Endothelial cell of umbilical vein (primary cell): Measurements from ENCODE around the gene TTLL11. TPM values are rescaled to one million over a fixed set of nuclear protein-coding genes. Genes with fewer than 3 reads are reported as not detected.

ENCODE experiments used
- BruUV-seq: library from RNA; stranded (reverse); fragments of 400-500 nt; replicated peaks from 2 replicates; lab custom pipeline; 2021; lab: Mats Ljungman, UMichigan
- CTCF ChIA-PET: fragments of 300-600, 350-600 bp; sonication (Branson Sonifier 250); formaldehyde crosslinking; loops from one replicate; lab custom pipeline; 2021; ENCODE audit warnings: antibody characterized with exemption, inconsistent platforms; lab: Charles Lee
- POLR2A ChIA-PET: fragments of 300-600, 350-600 bp; sonication (Branson Sonifier 250); formaldehyde crosslinking; loops from one replicate; lab custom pipeline; 2021; ENCODE audit warnings: antibody characterized with exemption, inconsistent platforms; lab: Charles Lee
- DNase-seq: peaks from one replicate; pipeline ENCODE4 v3.0.0-alpha.2; 2011; ENCODE audit warnings: low read depth, low spot score
- FAIRE-seq: peaks from 2 replicates; lab custom pipeline; 2011; peaks lifted over from hg19 to GRCh38; lab: Jason Lieb, UNC
- H2AFZ ChIP-seq: 2 replicates; pipeline ENCODE4 v1.6.0; 2012; ENCODE audit warnings: low read depth, low read length, control low read depth, inconsistent platforms
- H3K27ac ChIP-seq: 2 replicates; pipeline ENCODE4 v1.5.1; 2011; ENCODE audit warnings: low read depth, mild to moderate bottlenecking, control low read depth, low read length, moderate library complexity; ENCODE audit not compliant: insufficient read depth
- H3K27me3 ChIP-seq, 2 experiments: 2 replicates each; pipeline versions ENCODE4 v1.6.0 to v1.6.1; 2011; ENCODE audit warnings: low read length in 2 of 2, mixed read lengths in 1 of 2; ENCODE audit not compliant: control insufficient read depth in 2 of 2, insufficient read depth in 2 of 2
- H3K36me3 ChIP-seq, 2 experiments: 2 replicates in 1 of 2; 3 replicates in 1 of 2; pipeline ENCODE4 v1.5.1; 2011; ENCODE audit warnings: low read length in 2 of 2, mild to moderate bottlenecking in 1 of 2, moderate library complexity in 1 of 2; ENCODE audit not compliant: control insufficient read depth in 2 of 2, insufficient read depth in 2 of 2; ENCODE audit errors: extremely low read depth in 1 of 2
- H3K4me1 ChIP-seq: 3 replicates; pipeline ENCODE4 v1.5.1; 2011; ENCODE audit warnings: mild to moderate bottlenecking, low read length; ENCODE audit not compliant: control insufficient read depth, insufficient read depth; ENCODE audit errors: extremely low read depth
- H3K4me2 ChIP-seq: 2 replicates; pipeline ENCODE4 v1.6.1; 2011; ENCODE audit warnings: low read length, control low read depth, mixed read lengths; ENCODE audit not compliant: insufficient read depth
- H3K4me3 ChIP-seq, 3 experiments: fragments of 200-600 bp in 1 of 3; sonication (generic), shearing (Covaris generic) in 1 of 3; replicated peaks in 1 of 3; 2 replicates each; pipeline ENCODE4 v1.5.1; 2011 to 2016; ENCODE audit warnings: control low read depth in 3 of 3, low read length in 3 of 3, mild to moderate bottlenecking in 2 of 3, inconsistent platforms in 1 of 3, low read depth in 1 of 3, moderate library complexity in 1 of 3; ENCODE audit not compliant: insufficient read depth in 1 of 3
- H3K79me2 ChIP-seq: 2 replicates; pipeline ENCODE4 v1.6.0; 2012; ENCODE audit warnings: low read length, inconsistent platforms; ENCODE audit not compliant: control insufficient read depth, insufficient read depth
- H3K9ac ChIP-seq: replicated peaks from 2 replicates; pipeline ENCODE3; 2011; ENCODE audit warnings: low read length, control low read depth; ENCODE audit not compliant: insufficient read depth; ENCODE audit errors: extremely low read depth
- H3K9me1 ChIP-seq: replicated peaks from 3 replicates; pipeline ENCODE4 v1.6.0; 2011; ENCODE audit warnings: mild to moderate bottlenecking, low read length; ENCODE audit not compliant: control insufficient read depth, insufficient read depth; ENCODE audit errors: extremely low read depth
- H3K9me3 ChIP-seq: replicated peaks from 2 replicates; pipeline ENCODE4 v1.5.1; 2012; ENCODE audit warnings: low read length, inconsistent platforms; ENCODE audit not compliant: control insufficient read depth, insufficient read depth
- H4K20me1 ChIP-seq: replicated peaks from 2 replicates; pipeline ENCODE3; 2011; ENCODE audit warnings: mild to moderate bottlenecking, low read length; ENCODE audit not compliant: control insufficient read depth, insufficient read depth; ENCODE audit errors: extremely low read depth
- EZH2 ChIP-seq: IDR thresholded peaks from 2 replicates; pipeline ENCODE4 v1.6.1; 2012; ENCODE audit warnings: borderline replicate concordance, low read depth, mild to moderate bottlenecking, moderate library complexity, low read length, inconsistent platforms; ENCODE audit not compliant: severe bottlenecking
- FOS ChIP-seq: IDR thresholded peaks from 2 replicates; pipeline ENCODE4 v1.6.1; 2011; ENCODE audit warnings: mild to moderate bottlenecking, low read length, moderate library complexity, borderline replicate concordance; ENCODE audit not compliant: insufficient read depth
- GATA2 ChIP-seq: IDR thresholded peaks from 2 replicates; pipeline ENCODE4 v1.7.0; 2011; ENCODE audit warnings: low read depth, mild to moderate bottlenecking, moderate library complexity, mixed read lengths, low read length; ENCODE audit not compliant: insufficient read length, insufficient read depth
- JUN ChIP-seq: IDR thresholded peaks from 2 replicates; pipeline ENCODE4 v1.6.1; 2011; ENCODE audit warnings: borderline replicate concordance, low read depth; ENCODE audit not compliant: insufficient read length, insufficient read depth
- MYC ChIP-seq: IDR thresholded peaks from one replicate; pipeline ENCODE4 v1.6.1; 2011; ENCODE audit warnings: mild to moderate bottlenecking, low read depth, low read length
- POLR2A ChIP-seq: IDR thresholded peaks from 2 replicates; pipeline ENCODE4 v1.6.1; 2012; ENCODE audit warnings: low read depth, mild to moderate bottlenecking, control low read depth, low read length
- POLR2AphosphoS5 ChIP-seq: IDR thresholded peaks from 2 replicates; pipeline ENCODE4 v1.6.1; 2012; ENCODE audit warnings: low read depth, mild to moderate bottlenecking, control low read depth, low read length, moderate library complexity; ENCODE audit not compliant: insufficient read depth
- dilution Hi-C: fragments of 300-500 bp; cut with MboI; formaldehyde crosslinking; loops from one replicate; pipeline ENCODE4 v1.15.0; 2019; ENCODE audit warnings: low sequenced_read_pairs; ENCODE audit not compliant: extremely low pct_ligation_motif_present
- intact Hi-C: fragments of 100-400 bp; cut with micrococcal nuclease; formaldehyde crosslinking; loops from one replicate; pipeline ENCODE4 v1.10.0; 2022
- polyA plus RNA-seq, 4 experiments: library from polyadenylated mRNA; depleted of rRNA in 3 of 4; stranded (reverse) in 3 of 4; unstranded in 1 of 4; fragments of >200 nt; gene quantifications; 2 replicates each; pipeline versions ENCODE4 v1.2.1 to v1.2.3, GENCODE V29; 2011 to 2012; ENCODE audit warnings: missing spikeins in 1 of 4
- total RNA-seq: library from RNA; stranded (reverse); gene quantifications from 2 replicates; pipeline ENCODE4 v1.2.3, GENCODE V29; 2021
- TF ChIP-seq, protein P1 (sequence below), 2 donors: IDR thresholded peaks; 1 replicate in 1 of 2; 2 replicates in 1 of 2; pipeline ENCODE4 v1.5.1; 2011; ENCODE audit warnings: low read length in 2 of 2, mild to moderate bottlenecking in 2 of 2, moderate library complexity in 2 of 2, control low read depth in 1 of 2, inconsistent platforms in 1 of 2, low read depth in 1 of 2; ENCODE audit not compliant: insufficient read depth in 1 of 2; ENCODE audit errors: extremely low read depth in 1 of 2
- TF ChIP-seq, protein P2 (sequence below): IDR thresholded peaks from 2 replicates; pipeline ENCODE4 v1.6.1; 2011; ENCODE audit not compliant: insufficient read depth, insufficient read length

Gene TTLL11
- total and polyA plus RNA-seq, 2 donors (not counting 3 experiments of a cell fraction or from before 2014, with no cell fraction given) = 4.9 to 5.1 TPM

DNA sequence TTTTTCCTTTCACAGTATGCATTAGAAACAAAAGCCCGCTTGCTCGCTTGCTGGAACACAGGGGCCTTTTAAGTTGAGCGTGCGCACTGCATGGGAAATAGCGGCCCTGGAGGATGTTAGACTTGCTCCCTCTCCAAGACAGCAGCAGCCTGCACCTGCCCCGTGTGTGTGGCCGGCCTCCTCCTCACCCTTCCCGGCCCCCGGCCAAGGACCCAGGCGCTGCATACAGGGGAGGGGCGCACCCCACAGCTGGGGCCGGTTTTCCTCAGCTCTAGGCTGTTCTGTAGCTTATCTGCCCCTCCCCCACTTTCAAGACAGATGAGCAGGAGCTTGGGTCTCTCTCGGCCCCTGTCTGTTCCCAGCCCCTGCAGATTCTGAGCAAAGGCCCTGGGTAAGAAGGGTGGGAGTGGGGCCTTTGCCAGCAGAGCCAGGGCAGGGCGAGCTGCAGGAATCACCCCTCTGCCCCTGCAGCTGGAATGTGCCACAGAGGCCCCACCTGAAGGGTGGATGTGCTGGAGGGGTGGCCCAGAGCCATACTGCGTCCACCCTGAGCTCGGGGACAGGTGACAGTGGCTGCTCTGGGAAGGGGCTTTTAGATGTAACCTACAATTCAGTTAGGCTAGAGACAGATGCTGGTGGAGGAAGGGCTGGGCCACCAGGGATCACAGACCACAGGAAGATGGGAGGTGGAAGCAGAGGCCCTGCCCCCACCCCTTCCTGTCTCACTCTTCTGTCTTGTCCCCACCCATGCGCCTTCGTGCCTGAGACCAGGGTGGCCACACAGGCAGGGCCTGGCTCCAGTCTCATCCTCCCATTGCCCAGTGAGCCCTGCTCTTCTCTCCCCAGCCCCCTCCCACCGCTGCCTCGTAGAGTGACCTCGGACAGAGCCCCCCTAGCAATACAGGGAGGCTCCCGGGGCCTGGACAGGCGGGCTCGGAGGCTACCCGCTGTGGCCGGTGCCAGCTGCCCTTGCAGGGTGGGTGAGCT is 309.3 kb downstream of the TTLL11 start:
- Histone ChIP-seq H3K27ac (no peak overlapping the region), H2AFZ (no peak overlapping the region), H3K4me2 (no peak overlapping the region), H3K4me1 (peaks cover 4% of the 10 kb centered on the region), H3K79me2 (no peaks in the 10 kb centered on the region), H3K9me1 (no peaks in the 10 kb centered on the region), H3K4me3 (no peak overlapping the region), H3K9ac (no peak overlapping the region), H3K36me3 (peaks cover 0 to 34% of the 10 kb centered on the region in 2 experiments), H3K27me3 (no peaks in the 10 kb centered on the region), H3K9me3 (no peaks in the 10 kb centered on the region), H4K20me1 (no peaks in the 10 kb centered on the region)
- POLR2A ChIA-PET = no interaction called here
- FAIRE-seq = no peak
- TF ChIP-seq, protein P1, sequence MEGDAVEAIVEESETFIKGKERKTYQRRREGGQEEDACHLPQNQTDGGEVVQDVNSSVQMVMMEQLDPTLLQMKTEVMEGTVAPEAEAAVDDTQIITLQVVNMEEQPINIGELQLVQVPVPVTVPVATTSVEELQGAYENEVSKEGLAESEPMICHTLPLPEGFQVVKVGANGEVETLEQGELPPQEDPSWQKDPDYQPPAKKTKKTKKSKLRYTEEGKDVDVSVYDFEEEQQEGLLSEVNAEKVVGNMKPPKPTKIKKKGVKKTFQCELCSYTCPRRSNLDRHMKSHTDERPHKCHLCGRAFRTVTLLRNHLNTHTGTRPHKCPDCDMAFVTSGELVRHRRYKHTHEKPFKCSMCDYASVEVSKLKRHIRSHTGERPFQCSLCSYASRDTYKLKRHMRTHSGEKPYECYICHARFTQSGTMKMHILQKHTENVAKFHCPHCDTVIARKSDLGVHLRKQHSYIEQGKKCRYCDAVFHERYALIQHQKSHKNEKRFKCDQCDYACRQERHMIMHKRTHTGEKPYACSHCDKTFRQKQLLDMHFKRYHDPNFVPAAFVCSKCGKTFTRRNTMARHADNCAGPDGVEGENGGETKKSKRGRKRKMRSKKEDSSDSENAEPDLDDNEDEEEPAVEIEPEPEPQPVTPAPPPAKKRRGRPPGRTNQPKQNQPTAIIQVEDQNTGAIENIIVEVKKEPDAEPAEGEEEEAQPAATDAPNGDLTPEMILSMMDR (IDR thresholded peaks at IDR 0.05; ENCODE audit: extremely low read depth in 1 of 2, insufficient read depth in 1 of 2, low read depth in 1 of 2, low read length in 2 of 2) = no peak
- TF ChIP-seq, protein P2, sequence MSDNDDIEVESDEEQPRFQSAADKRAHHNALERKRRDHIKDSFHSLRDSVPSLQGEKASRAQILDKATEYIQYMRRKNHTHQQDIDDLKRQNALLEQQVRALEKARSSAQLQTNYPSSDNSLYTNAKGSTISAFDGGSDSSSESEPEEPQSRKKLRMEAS = no peak
- no peak for TF ChIP-seq JUN
- TF ChIP-seq EZH2 = no peak
- TF ChIP-seq FOS = no peak
- no peak for TF ChIP-seq GATA2
- TF ChIP-seq MYC = no peak
- no peak for TF ChIP-seq POLR2A
- TF ChIP-seq POLR2AphosphoS5 = no peak
- DNase-seq = no peak
- no TSS peak for BruUV-seq
- CTCF ChIA-PET = no interaction called here
- dilution Hi-C loops = no loop called here
- intact Hi-C loops = no loop called here
